ENCODE data around the gene EFHD1. TPM values are rescaled to one million over a fixed set of nuclear protein-coding genes. Genes with fewer than 3 reads are reported as not detected.

Gene EFHD1
- total and polyA plus RNA-seq, 2 experiments from 2014 or later = 3.4 to 6.4 TPM

GRCh38 chr2:232728785-232729184 is 95.4 kb downstream of the EFHD1 start:
- Histone ChIP-seq H3K9me2 (ENCODE audit: insufficient read depth) (no peaks in the 10 kb centered on the region), H3F3A (replicated peaks; ENCODE audit: low read depth) (no peaks in the 10 kb centered on the region), H3K4me1 (ENCODE audit: insufficient read depth) (no peaks in the 10 kb centered on the region), H3K4me3 (no peak overlapping the region), H3K36me3 (ENCODE audit: insufficient read depth) (0 out of 2 replicates have a peak, but pooled peaks cover 3% of the 10 kb centered on the region), H3K27ac (ENCODE audit: low read depth) (no peak overlapping the region), H3K27me3 (ENCODE audit: insufficient read depth) (no peaks in the 10 kb centered on the region), H3K4me2 (no peak overlapping the region), H2AFZ (no peak overlapping the region), H4K20me1 (replicated peaks; ENCODE audit: insufficient read depth) (peaks cover 25% of the 10 kb centered on the region), H3K79me2 (replicated peaks; ENCODE audit: insufficient read depth) (peaks cover 93% of the 10 kb centered on the region)
- TF ChIP-seq ETS1 (IDR thresholded peaks at IDR 0.05) (no peak), REST (IDR thresholded peaks at IDR 0.05; ENCODE audit: unreplicated experiment) (no peak), CREB1 (CRISPR knock-in tag; IDR thresholded peaks at IDR 0.05; ENCODE audit: low read depth) (no peak)
- no peaks in the 10 kb centered on the region for H3K9me3 Mint-ChIP-seq
- H3K27me3 Mint-ChIP-seq (ENCODE audit: insufficient read depth, low read depth, poor library complexity) = peaks cover 2% of the 10 kb centered on the region
- H3K27ac Mint-ChIP-seq = no peak overlapping the region
- H3K4me1 Mint-ChIP-seq = no peaks in the 10 kb centered on the region
- H3K36me3 Mint-ChIP-seq (ENCODE audit: low read depth) = peaks cover 32% of the 10 kb centered on the region; the same call in 2 of the 3 replicates
- ATAC-seq (no peak), DNase-seq (ENCODE audit: low spot score) (no peak)
- H3K4me3 Mint-ChIP-seq = no peak overlapping the region

- H3K36me3 ChIP-seq (ENCODE audit: insufficient read depth) = peaks cover 14% of the 10 kb centered on the region; the same call in 1 of the 2 replicates
- no peaks in the 10 kb centered on the region for H3K4me1 ChIP-seq (ENCODE audit: insufficient read depth)
- no peak overlapping the region for H3K27ac ChIP-seq (ENCODE audit: low read depth)
- H2AFZ ChIP-seq = no peak overlapping the region
- H3K79me2 ChIP-seq (replicated peaks; ENCODE audit: insufficient read depth) = peaks cover 72% of the 10 kb centered on the region
- no peaks in the 10 kb centered on the region for H3F3A ChIP-seq (replicated peaks; ENCODE audit: low read depth)
- peaks cover 13% of the 10 kb centered on the region; the same call in 1 of the 2 replicates for H4K20me1 ChIP-seq (replicated peaks; ENCODE audit: insufficient read depth)
- DNase-seq (ENCODE audit: low spot score) (no peak), ATAC-seq (no peak)
- Mint-ChIP-seq H3K36me3 (ENCODE audit: low read depth) (peaks cover 27% of the 10 kb centered on the region; the same call in 2 of the 3 replicates), H3K4me3 (no peak overlapping the region), H3K4me1 (no peaks in the 10 kb centered on the region), H3K27me3 (ENCODE audit: insufficient read depth, low read depth, poor library complexity) (peaks cover 2% of the 10 kb centered on the region), H3K9me3 (no peaks in the 10 kb centered on the region), H3K27ac (no peak overlapping the region)
- H3K27me3 ChIP-seq (ENCODE audit: insufficient read depth) = no peaks in the 10 kb centered on the region
- no peak overlapping the region for H3K4me3 ChIP-seq
- no peaks in the 10 kb centered on the region for H3K9me2 ChIP-seq (ENCODE audit: insufficient read depth)
- H3K4me2 ChIP-seq = no peak overlapping the region
- TF ChIP-seq ZNF114 (CRISPR knock-in tag; IDR thresholded peaks at IDR 0.05) = no peak
- no peak for TF ChIP-seq EZH2phosphoT487 (IDR thresholded peaks at IDR 0.05; ENCODE audit: unreplicated experiment)
- TF ChIP-seq EZH2 (IDR thresholded peaks at IDR 0.05; ENCODE audit: low read depth, unreplicated experiment) = no peak
- no peak for TF ChIP-seq REST (IDR thresholded peaks at IDR 0.05; ENCODE audit: unreplicated experiment)
- no peak for TF ChIP-seq ETS1 (IDR thresholded peaks at IDR 0.05)
- TF ChIP-seq CREB1 (CRISPR knock-in tag; IDR thresholded peaks at IDR 0.05; ENCODE audit: low read depth) = no peak
Measured at GRCh38 chr2:232731470-232731869, 98.1 kb downstream of the EFHD1 start.

Measured in GM23338 (cell line).